NCI-H2196 treated with DMSO at 0.1 percent for 48 hours (cell line): ENCODE measurements around the gene PSRC1.
"Not testable (repeated sequence)": the region's sequence is repeated elsewhere in the genome, so short reads cannot be mapped to it uniquely, and the experiment has no call there.

Experiments
- DNase-seq: peaks from one replicate; lab custom pipeline; 2025; ENCODE audit not compliant: unreplicated experiment; lab: John Stamatoyannopoulos, UW

The PSRC1 gene

DNA sequence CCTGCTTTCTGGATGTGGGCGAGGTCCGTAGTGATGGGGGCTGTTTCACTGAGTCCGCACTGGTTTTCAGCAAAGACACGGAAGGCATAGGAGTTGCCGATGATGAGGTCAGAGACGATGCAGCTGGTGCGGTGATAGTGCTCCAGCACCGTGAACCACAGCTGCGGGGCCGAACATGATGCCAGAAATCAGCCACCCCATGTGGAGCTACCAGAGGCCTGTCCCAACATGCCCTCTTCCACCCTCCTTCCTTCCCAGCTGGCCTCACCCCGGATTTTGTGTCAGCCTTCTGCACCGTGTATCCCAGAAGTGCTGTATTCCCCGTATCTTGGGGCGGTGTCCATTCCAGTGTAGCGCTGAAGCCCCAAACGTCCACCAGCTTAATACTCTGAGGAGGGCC lies 13.8 kb upstream of the PSRC1 start:
- DNase-seq: no peak

GRCh38 chr1:109295712-109296415 lies 12.9 kb upstream of the PSRC1 start:
- DNase-seq: no peak

DNA sequence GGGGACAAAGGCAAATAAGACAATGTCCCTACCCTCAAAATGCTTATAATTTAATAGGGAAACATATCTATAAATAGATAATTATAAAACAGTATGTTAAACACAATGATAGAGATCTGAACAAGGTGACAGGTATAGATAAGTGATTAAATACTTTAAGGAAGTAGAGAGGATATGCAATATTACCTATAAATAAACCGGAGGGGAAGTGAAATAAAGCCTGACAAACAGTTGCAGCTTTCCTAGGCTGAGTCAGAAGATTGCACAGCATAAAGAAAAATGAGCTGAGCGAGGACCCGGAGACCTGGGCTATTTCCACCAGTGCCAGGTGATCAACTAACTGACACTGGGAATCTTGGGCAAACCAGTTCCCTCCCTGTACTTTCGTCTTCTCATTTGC lies 11.5 kb upstream of the PSRC1 start:
- no peak for DNase-seq

GRCh38 chr1:109293026-109293425 lies 10.1 kb upstream of the PSRC1 start:
- DNase-seq: no peak

DNA sequence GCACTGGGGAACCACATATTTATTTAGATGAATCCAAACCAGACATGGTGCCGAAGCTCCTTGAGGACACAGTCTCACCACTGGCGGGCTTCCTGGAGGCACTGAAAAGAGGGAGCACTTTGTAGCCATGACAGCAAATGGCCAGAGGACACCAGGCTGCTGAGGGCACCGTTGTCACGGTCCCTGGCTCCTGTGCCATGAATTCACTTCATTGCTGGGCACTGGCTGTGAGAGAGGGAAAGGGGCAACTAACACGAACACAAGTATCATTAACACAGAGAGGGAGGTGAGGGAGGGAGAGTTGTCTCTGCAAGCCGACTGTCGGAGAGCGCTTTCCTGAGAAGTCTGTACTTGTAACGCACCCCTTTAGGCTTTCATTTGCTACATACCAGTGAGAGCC lies 9.4 kb upstream of the PSRC1 start:
- DNase-seq: no peak

DNA sequence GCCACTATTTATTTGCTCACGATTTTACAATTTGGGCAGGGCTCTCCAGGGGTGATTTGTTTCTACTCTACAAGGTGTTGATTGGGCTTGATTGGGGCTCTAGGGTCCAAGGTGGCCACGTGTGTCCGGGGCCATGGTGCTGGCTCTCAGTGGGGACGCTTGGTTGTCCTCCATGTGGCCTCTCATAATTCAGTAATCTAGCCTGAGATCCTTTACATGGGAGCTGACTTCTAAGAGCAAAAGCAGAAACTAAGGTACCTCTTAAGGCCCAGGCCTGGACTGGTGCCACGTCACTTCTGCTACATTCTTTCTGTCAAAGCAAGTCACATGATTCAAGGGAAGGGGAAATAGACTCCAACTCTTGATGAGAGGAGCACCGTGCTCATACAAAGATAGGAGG lies 8.1 kb upstream of the PSRC1 start:
- no peak for DNase-seq

DNA sequence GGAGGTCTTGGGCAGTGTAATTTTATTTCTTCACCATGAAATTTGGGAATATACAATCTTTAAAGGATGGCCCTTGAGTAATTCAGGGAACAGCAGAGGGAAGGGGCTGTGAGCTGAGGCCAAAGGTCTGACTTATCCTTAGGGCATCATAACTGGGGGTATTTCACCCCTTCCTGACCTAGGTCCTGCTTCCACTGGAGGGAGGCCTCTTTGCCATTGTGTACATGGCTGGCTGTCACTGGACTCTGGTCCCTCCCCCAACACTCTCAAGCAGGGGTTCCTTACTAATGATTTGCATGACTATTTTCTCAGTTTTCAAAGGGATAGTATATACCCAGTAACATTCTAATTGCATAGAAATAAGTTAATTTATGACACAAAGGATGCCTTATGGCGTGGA lies 7.2 kb upstream of the PSRC1 start:
- no peak for DNase-seq

- not testable (repeated sequence) for DNase-seq
Measured at GRCh38 chr1:109286762-109287161, 3.8 kb upstream of the PSRC1 start.

DNA sequence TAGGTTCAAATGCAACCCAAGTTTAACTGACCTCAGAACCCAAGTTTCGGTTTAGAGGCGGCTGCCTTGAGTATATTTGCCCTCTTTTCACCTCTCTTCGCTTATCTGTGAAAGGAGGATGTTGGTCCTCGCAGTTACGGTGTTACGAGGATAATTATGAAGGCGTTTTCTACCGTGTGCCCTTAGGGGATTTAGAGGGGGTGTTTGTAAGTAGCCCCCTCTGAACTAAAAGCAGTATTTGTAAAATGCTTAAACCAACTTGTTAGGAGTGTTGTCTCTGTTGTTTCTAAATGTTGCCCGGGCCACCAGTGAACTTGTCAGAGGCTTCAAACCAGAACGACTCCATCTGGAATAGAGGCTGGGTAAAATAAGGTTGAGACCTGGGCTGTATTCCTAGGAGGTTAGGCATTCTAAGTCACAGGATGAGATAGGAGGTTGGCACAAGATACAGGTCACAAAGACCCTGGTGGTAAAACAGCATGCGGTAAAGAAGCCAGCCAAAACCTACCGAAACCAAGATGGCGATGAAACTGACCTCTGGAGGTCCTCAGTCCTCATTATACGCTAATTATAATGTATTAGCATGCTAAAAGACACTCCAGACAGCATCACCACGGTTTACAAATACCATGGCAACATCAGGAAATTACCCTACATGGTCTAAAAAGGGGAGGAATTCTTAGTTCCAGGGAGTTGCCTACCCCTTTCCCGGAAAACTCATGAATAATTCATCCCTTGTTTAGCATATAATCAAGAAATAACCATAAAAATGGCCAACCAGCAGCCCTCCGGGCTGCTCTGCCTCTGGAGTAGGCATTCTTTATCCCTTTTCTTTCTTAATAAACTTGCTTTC lies 1.0 kb upstream of the PSRC1 start:
- DNase-seq: no peak

GRCh38 chr1:109282497-109282951 lies 421 bp downstream of the PSRC1 start:
- no peak for DNase-seq

GRCh38 chr1:109281680-109282496 lies 1.1 kb downstream of the PSRC1 start:
- DNase-seq: no peak

DNA sequence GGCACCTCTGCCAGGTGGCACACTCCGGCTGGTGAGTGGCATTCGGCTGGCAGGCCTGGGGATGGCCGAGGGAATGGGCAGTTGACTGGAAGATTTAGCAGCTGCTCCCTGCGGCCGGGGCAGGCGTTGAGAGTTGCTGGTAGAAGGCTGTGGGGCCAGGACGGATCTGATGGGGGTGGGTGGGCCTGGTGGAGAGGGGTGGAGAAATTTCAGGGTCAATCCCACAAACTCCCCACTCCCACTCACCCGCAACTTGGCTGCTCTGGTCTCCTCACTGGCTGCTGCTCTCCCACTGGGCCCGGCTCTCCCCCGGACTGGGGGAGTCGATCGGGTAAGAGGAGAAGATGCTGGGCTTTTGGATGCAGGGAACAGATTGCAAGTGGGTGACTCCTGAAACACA lies 2.1 kb downstream of the PSRC1 start:
- no peak for DNase-seq

- no peak for DNase-seq
Measured at GRCh38 chr1:109279615-109280278, 3.2 kb downstream of the PSRC1 start.

DNA sequence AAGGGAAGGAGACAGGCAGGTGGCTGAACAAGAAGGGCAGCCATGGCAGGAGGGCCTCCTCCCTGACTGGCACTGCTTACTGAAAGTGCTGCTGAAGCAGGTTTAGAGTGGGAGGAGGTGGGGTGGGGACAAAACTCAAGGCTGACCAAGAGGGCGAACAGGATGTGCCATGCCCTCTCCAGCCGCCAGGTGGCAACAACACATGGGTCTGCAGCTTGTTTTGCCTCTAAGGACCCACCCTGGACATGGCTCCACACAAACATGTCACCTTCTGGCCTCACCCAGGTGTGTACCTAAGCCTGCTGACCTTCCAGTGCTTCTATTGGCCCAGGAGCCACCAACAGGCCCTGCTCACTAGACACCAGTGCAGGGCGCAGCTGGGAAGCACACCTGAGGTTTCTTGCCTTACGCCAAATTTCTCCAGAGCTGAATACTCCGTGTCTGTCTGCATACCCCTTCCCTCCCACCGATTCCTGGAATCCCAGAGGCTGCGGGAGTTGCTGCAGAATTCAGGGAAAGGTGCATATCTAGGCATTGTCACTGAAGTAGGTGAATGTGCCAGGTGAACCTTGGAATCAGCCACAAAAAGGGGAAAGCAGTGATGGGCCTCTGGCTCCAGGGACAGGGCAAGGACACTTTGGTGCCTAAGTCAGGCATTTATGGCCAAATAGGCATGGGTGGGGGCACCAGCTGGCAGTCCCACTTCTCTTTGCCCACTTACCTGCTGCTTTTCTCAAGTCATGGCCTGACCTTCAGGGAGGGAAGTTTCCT lies 5.3 kb downstream of the PSRC1 start:
- peak; percentile 72 for DNase-seq

DNA sequence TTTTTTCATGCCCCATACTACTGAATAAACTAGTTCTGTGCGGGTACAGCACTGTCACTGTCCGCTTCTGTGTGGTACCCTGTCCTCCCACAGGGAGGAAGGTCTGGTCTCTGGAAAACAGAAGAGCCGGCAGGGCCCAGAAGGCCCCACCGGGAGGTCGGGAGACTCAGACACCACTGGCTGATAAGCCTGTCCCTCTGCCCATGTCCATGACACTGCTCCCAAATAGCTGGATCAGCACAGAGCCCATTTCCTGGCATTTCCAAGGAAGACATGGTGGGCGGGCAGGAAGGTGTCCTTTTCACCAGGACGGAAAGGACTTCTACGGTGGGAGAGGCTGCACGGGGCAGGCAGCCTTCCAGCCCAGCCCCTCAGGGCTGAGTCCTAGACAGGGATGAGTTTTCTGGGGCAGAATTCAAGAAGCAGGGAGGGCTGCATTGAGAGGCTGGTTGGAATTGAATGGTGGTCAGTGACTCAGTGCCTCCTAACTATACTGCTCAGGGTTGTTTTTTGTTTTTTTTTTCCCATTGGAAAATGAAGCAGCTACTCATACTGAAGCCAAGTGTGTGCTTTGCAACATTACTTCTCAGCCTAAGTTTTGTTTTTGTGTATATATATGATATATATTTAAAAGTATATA lies 7.1 kb downstream of the PSRC1 start:
- no peak for DNase-seq

DNA sequence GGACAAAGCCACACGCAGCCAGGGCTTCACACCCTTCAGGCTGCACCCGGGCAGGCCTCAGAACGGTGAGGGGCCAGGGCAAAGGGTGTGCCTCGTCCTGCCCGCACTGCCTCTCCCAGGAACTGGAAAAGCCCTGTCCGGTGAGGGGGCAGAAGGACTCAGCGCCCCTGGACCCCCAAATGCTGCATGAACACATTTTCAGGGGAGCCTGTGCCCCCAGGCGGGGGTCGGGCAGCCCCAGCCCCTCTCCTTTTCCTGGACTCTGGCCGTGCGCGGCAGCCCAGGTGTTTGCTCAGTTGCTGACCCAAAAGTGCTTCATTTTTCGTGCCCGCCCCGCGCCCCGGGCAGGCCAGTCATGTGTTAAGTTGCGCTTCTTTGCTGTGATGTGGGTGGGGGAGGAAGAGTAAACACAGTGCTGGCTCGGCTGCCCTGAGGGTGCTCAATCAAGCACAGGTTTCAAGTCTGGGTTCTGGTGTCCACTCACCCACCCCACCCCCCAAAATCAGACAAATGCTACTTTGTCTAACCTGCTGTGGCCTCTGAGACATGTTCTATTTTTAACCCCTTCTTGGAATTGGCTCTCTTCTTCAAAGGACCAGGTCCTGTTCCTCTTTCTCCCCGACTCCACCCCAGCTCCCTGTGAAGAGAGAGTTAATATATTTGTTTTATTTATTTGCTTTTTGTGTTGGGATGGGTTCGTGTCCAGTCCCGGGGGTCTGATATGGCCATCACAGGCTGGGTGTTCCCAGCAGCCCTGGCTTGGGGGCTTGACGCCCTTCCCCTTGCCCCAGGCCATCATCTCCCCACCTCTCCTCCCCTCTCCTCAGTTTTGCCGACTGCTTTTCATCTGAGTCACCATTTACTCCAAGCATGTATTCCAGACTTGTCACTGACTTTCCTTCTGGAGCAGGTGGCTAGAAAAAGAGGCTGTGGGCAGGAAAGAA lies 8.1 kb downstream of the PSRC1 start:
- peak; percentile 39 for DNase-seq

DNA sequence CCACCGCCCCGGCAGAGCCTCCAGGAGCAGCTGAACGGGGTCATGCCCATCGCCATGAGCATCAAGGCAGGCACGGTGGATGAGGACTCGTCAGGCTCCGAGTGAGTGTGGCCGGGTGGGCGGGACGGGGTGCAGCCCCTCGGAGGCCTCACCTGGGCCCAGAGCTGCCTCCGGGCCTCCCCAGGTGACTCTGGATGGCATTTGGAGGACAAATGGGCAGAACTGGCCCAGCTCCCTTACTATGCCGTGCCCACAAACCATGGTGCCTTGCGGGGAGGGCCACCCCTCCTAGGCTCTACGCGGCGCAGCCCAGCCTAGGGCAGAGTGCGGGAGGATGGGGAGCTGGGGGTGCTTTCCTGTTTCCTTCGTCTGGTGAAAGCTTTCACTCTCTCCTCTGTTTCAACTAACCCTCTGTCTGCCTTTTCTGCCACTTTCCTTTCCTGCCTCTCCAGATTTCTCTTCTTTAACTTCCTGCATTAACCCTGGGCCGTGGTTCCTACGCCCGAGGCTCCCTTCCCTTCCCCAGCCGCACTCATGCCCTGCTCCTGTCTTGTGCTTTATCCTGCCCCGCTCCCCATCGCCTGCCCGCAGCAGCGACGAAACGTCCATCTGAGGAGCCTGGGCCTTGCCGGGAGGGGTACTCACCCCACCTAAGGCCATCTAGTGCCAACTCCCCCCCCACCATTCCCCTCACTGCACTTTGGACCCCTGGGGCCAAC lies 9.2 kb downstream of the PSRC1 start:
- no peak for DNase-seq
